Small intestine (tissue), 7 donors: ENCODE results near the gene SCAMP3. TPM values are rescaled to one million over a fixed set of nuclear protein-coding genes. Genes with fewer than 3 reads are reported as not detected.

ENCODE experiments used
- DNase-seq, 2 donors: peaks; one replicate each; pipeline versions ENCODE4 v3.0.0 to v3.0.0-alpha.2; 2013
- FAIRE-seq: peaks from 2 replicates; lab custom pipeline; 2012; peaks lifted over from hg19 to GRCh38; lab: Jason Lieb, UNC
- H3K27ac ChIP-seq, 3 donors: one replicate each; pipeline ENCODE4 v1.5.1; 2013; ENCODE audit warnings: low read length in 2 of 3, mild to moderate bottlenecking in 2 of 3, control low read depth in 1 of 3, inconsistent platforms in 1 of 3, low read depth in 1 of 3, moderate library complexity in 1 of 3
- H3K27me3 ChIP-seq, 3 donors: one replicate each; pipeline ENCODE4 v1.6.1; 2013; ENCODE audit warnings: low read length in 3 of 3, inconsistent platforms in 1 of 3; ENCODE audit not compliant: control insufficient read depth in 3 of 3, insufficient read depth in 3 of 3
- H3K36me3 ChIP-seq, 3 donors: one replicate each; pipeline ENCODE4 v1.6.1; 2013; ENCODE audit warnings: low read length in 3 of 3, inconsistent platforms in 1 of 3, low read depth in 1 of 3, mild to moderate bottlenecking in 1 of 3, moderate library complexity in 1 of 3; ENCODE audit not compliant: control insufficient read depth in 3 of 3, insufficient read depth in 2 of 3
- H3K4me1 ChIP-seq, 3 donors: one replicate each; pipeline ENCODE4 v1.6.1; 2013; ENCODE audit warnings: low read length in 2 of 3, inconsistent platforms in 1 of 3, low read depth in 1 of 3, mild to moderate bottlenecking in 1 of 3, moderate library complexity in 1 of 3; ENCODE audit not compliant: control insufficient read depth in 3 of 3, insufficient read depth in 2 of 3
- H3K4me3 ChIP-seq, 3 donors: one replicate each; pipeline ENCODE4 v1.5.1; 2013; ENCODE audit warnings: low read length in 3 of 3, control low read depth in 1 of 3, inconsistent platforms in 1 of 3, low read depth in 1 of 3, mild to moderate bottlenecking in 1 of 3, moderate library complexity in 1 of 3
- H3K9me3 ChIP-seq, 2 donors: one replicate each; pipeline ENCODE4 v1.6.1; 2013; ENCODE audit warnings: low read depth in 1 of 2, low read length in 1 of 2; ENCODE audit not compliant: control insufficient read depth in 2 of 2, insufficient read depth in 1 of 2
- WGBS, 3 donors: extraction: QIAGEN DNeasy Blood & Tissue Kit; methylation state at CpG; one replicate each; pipeline ENCODE4 v1.1.7; 2013; 5-methylcytosine and 5-hydroxymethylcytosine counted together
- polyA plus RNA-seq, 4 donors: library from polyadenylated mRNA; stranded (reverse) in 3 of 4; unstranded in 1 of 4; fragments of 200-250 nt in 3 of 4; fragments of 120-200 nt in 1 of 4; gene quantifications; one replicate each; pipeline versions ENCODE4 v1.2.1 to v1.2.3, GENCODE V29; 2013
- donor health status: healthy with polysubstance abuse.
- donor health status: control.
- donor health status: control.
- donor health status: Bipolar disorder and iron deficiency.
- donor health status: healthy.

SCAMP3 gene
- polyA plus RNA-seq, 4 donors = 32.7 to 61.8 (median 53.8) TPM

- WGBS, 3 donors = 74 to 89% (median 75%) methylated on average over 5 of the region's 5 CpGs
- Histone ChIP-seq H3K4me3 (peak within 1 kb of the TSS in 1 of 3 donors; percentile 18), H3K27ac (peak within 1 kb of the TSS; percentile 9 to 91 (median 79)), H3K4me1 (peaks cover 0 to 28% (median 4%) of the 10 kb centered on the region in 3 donors), H3K9me3 (no peaks in the 10 kb centered on the region), H3K27me3 (peaks cover 0 to 11% (median 0%) of the 10 kb centered on the region in 3 donors), H3K36me3 (peaks cover 0 to under 1% (median 0%) of the 10 kb centered on the region in 3 donors)
- FAIRE-seq = no peak
- DNase-seq = no peak
Observed at GRCh38 chr1:155301342-155301841, 39.2 kb upstream of the SCAMP3 start, which contains the start of gene PKLR. Gene PKLR, minus strand, starts transcription at chr1:155301438. Its CDS starts 43 bp downstream, at chr1:155301395.

GRCh38 chr1:155300553-155301329 lies 38.6 kb upstream of the SCAMP3 start:
- Histone ChIP-seq H3K4me3 (peak overlapping the region in 1 of 3 donors; percentile 18), H3K27me3 (peaks cover 0 to 16% (median 5%) of the 10 kb centered on the region in 3 donors), H3K27ac (peak overlapping the region; percentile 9 to 91 (median 79)), H3K36me3 (peaks cover 0 to 7% (median 0%) of the 10 kb centered on the region in 3 donors), H3K4me1 (peaks cover 0 to 30% (median 4%) of the 10 kb centered on the region in 3 donors), H3K9me3 (no peaks in the 10 kb centered on the region)
- FAIRE-seq (no peak), DNase-seq (peak; percentile 90 to 91)
- 23 to 71% (median 42%) methylated on average over 9 of the region's 9 CpGs for WGBS, 3 donors

- 90 to 95% (median 91%) methylated on average over 8 of the region's 8 CpGs for WGBS, 3 donors
- Histone ChIP-seq H3K4me1 (peaks cover 0 to 37% (median 4%) of the 10 kb centered on the region in 3 donors), H3K27me3 (peaks cover 0 to 24% (median 10%) of the 10 kb centered on the region in 3 donors), H3K9me3 (peaks cover 0 to 4% of the 10 kb centered on the region in 2 donors), H3K4me3 (peak overlapping the region in 1 of 3 donors; percentile 2), H3K36me3 (peaks cover 0 to 14% (median 0%) of the 10 kb centered on the region in 3 donors), H3K27ac (peak overlapping the region in 1 of 3 donors; percentile 73)
- DNase-seq (no peak), FAIRE-seq (no peak)
Observed at GRCh38 chr1:155300024-155300423, 37.9 kb upstream of the SCAMP3 start.

GRCh38 chr1:155297384-155297783 lies 35.2 kb upstream of the SCAMP3 start:
- Histone ChIP-seq H3K4me1 (peaks cover 0 to 30% (median 4%) of the 10 kb centered on the region in 3 donors), H3K9me3 (peaks cover 0 to 4% of the 10 kb centered on the region in 2 donors), H3K27me3 (peaks cover 0 to 42% (median 15%) of the 10 kb centered on the region in 3 donors), H3K4me3 (no peak overlapping the region), H3K36me3 (peaks cover 0 to 36% (median 0%) of the 10 kb centered on the region in 3 donors), H3K27ac (no peak overlapping the region)
- no peak for FAIRE-seq
- 69 to 90% (median 84%) methylated on average over 7 of the region's 7 CpGs for WGBS, 3 donors
- no peak for DNase-seq

GRCh38 chr1:155296661-155297060 lies 34.5 kb upstream of the SCAMP3 start:
- Histone ChIP-seq H3K9me3 (peaks cover 0 to 4% of the 10 kb centered on the region in 2 donors), H3K4me3 (no peak overlapping the region), H3K4me1 (peaks cover 0 to 26% (median 4%) of the 10 kb centered on the region in 3 donors), H3K36me3 (peaks cover 0 to 40% (median 0%) of the 10 kb centered on the region in 3 donors), H3K27me3 (peaks cover 0 to 42% (median 15%) of the 10 kb centered on the region in 3 donors), H3K27ac (no peak overlapping the region)
- no peak for DNase-seq
- whole genome bisulfite sequencing, 3 donors = 72 to 84% (median 84%) methylated on average over 3 of the region's 3 CpGs
- no peak for FAIRE-seq

- WGBS, 3 donors = 87 to 92% (median 90%) methylated on average over 7 of the region's 7 CpGs
- H3K27me3 ChIP-seq = peaks cover 0 to 42% (median 15%) of the 10 kb centered on the region in 3 donors
Observed at GRCh38 chr1:155295942-155296267, 33.7 kb upstream of the SCAMP3 start.

GRCh38 chr1:155295183-155295941 lies 33.2 kb upstream of the SCAMP3 start:
- H3K27ac ChIP-seq = no peak overlapping the region
- peaks cover 0 to 48% (median 0%) of the 10 kb centered on the region in 3 donors for H3K36me3 ChIP-seq
- WGBS, 3 donors = 20 to 70% (median 56%) methylated on average over 37 to 47 of the region's 47 CpGs
- FAIRE-seq = no peak
- peaks cover 0 to 4% of the 10 kb centered on the region in 2 donors for H3K9me3 ChIP-seq
- DNase-seq = peak in 1 of 2 donors; percentile 24
- peaks cover 0 to 14% (median under 1%) of the 10 kb centered on the region in 3 donors for H3K4me1 ChIP-seq
- no peak overlapping the region for H3K4me3 ChIP-seq
- H3K27me3 ChIP-seq = peaks cover 0 to 42% (median 15%) of the 10 kb centered on the region in 3 donors

More at GRCh38 chr1:155295942-155296267, 33.7 kb upstream of the SCAMP3 start:
- H3K36me3 ChIP-seq = peaks cover 0 to 46% (median 0%) of the 10 kb centered on the region in 3 donors
- peaks cover 0 to 4% of the 10 kb centered on the region in 2 donors for H3K9me3 ChIP-seq
- no peak overlapping the region for H3K27ac ChIP-seq
- peaks cover 0 to 19% (median 4%) of the 10 kb centered on the region in 3 donors for H3K4me1 ChIP-seq
- DNase-seq (no peak), FAIRE-seq (no peak)
- H3K4me3 ChIP-seq = no peak overlapping the region
